Measurements from ENCODE around the gene KY. TPM values are rescaled to one million over a fixed set of nuclear protein-coding genes. Genes with fewer than 3 reads are reported as not detected.

KY gene
- polyA plus RNA-seq, 4 donors: 0.74 to 1.8 (median 1.5) TPM

DNA sequence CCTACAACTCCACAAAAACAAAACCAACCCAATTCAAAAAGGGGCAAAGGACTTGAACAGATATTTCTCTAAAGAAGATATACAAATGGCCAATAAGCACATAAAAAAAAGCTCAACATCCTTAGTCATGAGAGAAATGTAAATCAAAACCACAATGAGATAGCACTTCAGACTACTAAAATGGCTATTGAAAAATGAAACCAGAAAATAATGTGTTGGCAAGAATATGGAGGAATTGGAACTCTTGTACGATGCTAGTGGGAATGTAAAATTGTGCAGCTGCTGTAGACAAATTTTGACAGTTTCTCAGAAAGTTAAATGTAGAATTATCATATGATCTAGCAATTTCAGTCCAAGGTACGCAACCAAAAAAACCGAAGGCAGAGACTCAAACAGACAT lies 29.0 kb downstream of the KY start:
- DNase-seq (ENCODE audit: low read depth in 4 of 4, low spot score in 3 of 4): no peak

DNA sequence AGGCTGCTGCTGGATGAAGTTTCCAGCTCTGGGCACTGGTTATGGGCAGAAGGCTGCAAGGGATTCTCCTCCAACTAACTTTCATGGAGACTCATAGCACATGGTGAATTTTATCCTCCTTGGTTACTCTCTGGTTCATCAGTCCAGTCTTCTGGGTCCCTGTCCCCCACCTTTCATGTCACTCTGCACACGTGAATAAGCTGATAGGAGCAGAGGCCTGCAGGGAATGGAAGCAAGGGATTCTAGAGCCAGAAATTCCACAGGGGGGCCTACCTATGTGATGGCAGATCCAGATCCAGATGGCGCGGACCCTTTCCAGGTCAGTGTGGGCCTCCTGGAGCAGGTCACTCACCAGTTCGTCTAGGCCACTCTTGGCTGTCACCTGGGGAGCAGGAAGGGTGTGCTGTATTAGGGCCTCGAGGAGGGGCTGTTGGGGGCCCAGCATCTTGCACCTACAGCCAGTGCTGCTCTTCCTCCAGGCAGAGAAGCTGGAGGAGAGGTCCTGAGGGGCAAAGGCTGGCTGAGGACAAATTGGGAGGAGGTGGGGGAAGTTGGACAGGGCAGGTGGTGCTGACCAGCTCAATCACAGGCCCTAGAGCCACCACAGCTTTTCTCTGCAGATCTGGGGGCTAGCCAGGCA lies 30.2 kb downstream of the KY start:
- no peak for DNase-seq (ENCODE audit: low read depth in 4 of 4, low spot score in 3 of 4)

DNA sequence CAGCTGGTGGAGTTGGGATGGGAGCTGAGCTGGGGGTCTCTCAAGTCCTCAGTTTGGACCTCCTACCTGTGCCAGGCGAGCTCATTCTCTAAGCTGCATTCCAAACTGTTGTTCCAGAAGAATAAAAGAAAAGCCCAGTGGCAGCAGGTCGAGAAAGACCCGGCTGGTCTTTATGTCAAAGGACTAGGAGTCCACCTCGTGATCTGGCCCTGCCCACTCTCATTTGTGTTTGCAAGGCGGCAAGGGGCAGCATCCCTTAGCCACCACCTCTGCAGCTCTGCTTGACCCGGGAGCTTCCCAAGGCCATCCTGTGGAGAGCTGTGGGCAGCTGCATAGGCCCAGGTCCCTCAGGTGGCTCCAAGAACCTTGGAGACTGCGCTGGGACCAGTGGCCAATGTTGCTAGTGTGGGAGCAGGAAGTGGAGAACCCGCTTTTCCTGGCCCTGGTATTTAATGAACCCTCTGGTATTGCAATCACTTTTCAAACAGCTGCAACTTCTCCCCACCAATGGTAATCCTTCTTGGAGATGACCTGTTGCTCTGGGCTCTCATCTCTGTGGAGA lies 30.9 kb downstream of the KY start:
- no peak for DNase-seq (ENCODE audit: low read depth in 4 of 4, low spot score in 3 of 4)

DNA sequence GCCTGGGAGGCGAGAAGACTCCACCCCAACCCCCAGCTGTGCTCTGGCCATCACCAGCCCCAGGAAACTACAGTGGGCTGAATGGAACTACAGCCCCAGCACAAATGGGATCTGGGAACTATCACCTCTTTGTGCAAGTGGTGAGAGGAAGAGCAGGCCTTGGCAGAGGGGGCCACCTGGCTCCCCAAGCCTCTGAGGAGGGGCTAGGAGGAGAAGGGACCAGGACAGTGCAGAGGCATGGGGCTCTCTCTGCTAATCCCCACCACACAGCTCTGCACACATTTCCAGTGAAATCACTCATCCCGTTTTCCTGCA lies 31.6 kb downstream of the KY start:
- no peak for DNase-seq (ENCODE audit: low read depth in 4 of 4, low spot score in 3 of 4)

DNA sequence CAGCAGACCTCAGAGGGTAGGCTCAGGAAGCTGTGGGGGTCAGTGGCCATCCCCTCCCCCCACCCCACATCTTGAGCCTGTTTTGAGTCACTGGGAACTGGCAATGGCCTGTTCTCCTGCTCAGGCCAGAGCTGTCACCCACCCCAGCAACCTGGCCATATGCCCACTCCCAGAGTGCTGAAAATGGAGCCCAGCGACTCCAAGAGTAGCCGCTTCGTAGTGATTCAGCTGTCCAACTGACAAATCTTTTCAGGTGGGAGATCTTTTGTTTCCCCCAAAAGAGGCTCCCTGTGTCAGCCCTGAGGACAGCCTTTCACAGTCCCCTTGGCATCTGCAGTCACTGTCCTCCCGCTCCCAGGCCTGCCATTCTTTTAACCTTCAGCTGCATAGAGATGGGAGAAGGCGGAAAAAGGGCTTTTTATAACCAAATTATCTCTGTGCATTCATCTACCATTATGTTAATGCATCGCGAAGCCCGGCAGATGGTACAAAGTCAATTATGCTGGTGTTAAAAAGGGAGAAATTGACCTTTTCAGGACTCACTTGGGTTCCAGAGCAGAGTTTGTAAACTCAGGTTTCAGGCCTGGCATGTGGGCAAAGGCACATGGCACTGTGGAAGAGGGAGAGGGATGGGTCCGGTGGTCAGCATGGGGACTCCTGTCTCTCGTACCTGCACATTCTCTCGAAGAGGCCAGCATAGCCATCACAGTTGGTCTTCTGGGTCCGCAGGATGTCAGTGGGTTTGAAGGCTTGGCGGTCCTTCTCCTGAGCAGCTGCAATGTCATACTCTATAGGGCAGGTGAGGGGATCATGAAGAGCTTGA lies 32.1 kb downstream of the KY start:
- no peak for DNase-seq (ENCODE audit: low read depth in 4 of 4, low spot score in 3 of 4)

DNA sequence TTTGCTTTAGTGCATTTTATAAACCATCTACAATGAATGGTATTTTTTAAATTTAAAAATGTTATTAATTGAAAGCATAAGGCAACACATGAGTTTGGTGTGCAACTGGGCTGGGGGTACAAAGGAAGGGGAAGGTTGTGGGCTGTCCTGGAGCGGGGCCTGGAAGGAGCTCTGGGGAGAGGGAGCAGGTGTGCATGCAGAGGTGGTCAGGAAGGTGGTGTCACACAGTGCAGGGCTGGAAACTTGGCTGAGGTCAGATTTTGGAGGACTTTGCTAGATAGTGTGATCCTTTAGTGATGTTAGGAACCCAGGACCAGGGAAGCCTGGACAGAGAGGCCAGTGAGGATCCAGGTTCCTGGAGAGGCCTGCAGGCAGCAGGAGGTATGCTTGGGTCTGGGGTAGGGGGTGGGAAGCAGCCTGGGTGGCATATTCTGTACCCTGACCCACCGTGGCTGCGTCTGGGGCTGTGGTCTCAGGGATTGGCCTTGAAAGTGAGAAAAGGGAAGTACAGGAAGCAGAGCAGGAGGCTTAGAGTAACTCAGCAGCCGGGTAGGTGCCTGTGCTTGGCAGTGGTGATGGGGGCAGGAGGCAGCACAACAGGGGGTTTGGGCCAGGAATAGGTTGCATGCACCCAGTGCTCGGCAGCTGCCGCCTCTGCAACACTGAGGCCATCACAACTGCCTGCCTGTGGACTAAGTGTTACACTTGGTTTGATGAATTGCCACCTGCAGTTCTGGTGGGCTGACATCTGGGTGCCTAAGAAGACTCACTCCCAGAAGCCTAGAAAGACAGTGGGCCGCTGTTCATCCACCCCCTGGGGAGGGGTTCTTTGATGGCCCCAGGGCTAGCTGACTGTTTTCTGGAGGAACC lies 33.0 kb downstream of the KY start:
- no peak for DNase-seq (ENCODE audit: low read depth in 4 of 4, low spot score in 3 of 4)

DNA sequence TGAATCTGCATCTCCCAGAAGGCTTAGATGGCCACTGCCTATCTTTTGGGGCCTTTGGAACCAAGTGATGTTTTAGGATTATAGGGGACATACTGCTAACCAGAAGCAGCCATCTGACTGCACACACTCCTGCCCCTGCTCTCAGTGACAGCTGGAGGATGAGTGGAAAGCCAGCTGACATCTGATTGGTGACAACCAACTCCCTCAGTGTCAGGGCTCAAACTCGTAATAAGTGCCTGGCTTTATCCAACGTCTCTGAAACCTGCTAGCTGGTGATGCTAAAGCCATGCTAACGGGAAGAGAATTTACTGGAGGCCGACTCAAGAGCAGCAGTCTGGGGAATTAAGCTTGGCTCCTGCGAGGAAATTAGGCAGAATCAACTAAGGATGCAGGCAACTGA lies 35.1 kb downstream of the KY start:
- DNase-seq (ENCODE audit: low read depth in 4 of 4, low spot score in 3 of 4): no peak

DNA sequence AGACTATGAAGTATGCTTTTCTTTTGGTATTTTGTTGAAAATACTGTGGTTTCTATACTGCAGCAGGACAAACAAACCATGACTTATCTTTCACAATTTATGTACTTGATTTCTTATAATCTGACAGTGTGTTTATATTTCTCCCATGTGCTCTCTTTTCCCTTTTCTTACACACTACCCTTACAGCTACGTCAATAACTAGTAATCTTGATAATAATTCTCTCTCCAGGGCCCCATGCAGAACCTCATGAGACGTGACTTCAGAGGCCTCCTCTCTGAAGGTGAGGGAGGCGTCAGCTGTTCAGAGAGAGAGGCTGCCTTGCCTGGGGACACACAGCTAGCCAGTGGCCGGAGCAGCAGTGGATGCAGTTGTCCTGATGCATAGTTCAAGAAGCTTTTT lies 35.9 kb downstream of the KY start:
- no peak for DNase-seq (ENCODE audit: low read depth in 4 of 4, low spot score in 3 of 4)

DNA sequence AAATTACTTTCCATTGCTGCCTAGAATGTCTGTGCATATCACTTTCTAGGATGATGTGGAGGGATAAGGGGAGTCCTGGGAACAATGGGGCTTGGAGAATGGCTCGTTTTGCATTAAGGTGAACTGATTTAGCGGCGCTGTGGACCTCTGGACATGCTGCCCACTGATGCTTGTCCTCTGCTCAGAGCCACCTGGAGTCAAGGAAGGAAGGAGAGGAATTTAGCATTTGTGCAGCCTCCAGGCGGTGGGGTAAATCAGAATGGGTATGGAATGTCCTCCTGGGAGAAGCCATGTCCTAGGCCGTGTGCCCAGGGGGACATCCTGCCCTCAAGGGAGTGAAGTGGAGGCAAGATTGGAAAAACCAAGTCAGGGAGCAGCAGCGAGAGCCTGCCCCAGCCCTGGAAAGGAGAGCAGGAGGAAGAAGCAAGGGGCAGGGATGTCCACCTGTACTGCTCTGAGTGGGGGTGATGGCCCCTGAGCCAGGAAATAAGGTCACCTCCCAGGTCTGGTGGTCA lies 37.8 kb downstream of the KY start:
- no peak for DNase-seq (ENCODE audit: low read depth in 4 of 4, low spot score in 3 of 4)

DNA sequence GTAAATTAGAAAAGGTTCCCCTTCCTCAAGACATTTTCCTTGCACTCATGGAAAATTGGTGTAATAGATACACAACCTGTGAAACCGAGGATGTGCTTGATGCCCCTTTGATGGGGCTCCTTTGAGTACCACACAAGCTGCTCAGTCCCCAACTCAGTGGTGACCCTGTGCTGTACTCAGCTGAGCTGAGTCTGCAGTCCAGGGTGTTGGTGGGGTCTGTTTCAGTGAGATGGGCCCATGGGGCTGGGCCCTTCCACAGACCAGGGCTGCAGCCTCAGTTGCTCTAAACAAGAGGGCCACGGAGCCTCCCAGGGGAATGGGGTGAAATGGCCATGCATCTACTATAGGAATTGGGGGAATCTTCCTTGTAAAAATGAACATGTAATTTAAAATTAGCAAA lies 39.3 kb downstream of the KY start:
- no peak for DNase-seq (ENCODE audit: low read depth in 4 of 4, low spot score in 3 of 4)

DNA sequence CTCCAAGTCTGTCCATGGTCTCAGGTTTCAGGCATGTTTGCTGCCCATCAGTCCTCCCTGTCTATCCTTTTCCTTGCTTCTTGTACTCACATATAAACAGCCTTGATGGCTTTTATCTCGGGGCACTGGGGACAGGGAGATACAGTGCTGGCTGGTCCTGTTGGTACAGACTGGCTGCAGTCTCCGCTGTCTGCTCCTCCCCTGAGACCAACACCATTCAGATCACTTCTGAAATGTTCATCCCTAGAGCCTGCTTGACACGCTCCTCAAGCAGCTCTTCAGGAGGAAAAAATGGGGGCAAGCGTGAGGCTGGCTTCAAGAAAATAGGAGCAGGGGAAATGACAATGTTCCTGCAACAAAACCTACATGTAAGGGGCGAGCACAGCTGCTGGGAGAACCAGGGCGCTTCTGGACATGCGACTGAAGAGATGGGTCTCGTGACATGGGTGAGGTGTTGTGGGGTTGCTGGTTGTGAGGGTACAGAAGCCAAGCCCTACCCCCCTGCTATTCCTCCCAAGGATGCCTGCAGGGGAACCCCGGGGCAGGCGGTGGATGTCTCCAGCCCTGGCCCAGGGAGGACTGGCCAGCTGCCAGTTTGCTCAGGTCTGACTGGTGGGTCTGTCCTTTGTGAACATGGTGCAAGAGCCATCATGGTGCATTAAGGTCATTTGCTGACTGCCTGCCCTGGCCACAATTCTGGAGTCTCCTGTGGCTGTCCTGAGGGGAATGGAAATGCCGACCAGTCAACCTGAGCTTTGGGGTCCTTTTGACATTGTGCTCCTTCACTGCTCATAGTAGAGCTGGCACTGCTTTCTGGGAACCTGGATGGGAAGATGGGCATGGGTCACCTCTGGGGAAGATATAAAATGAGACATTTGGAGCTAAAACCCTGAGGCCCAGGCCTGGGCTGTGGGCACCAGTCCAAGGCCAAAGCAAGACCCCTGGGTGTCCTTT lies 40.1 kb downstream of the KY start:
- no peak for DNase-seq (ENCODE audit: low read depth in 4 of 4, low spot score in 3 of 4)

DNA sequence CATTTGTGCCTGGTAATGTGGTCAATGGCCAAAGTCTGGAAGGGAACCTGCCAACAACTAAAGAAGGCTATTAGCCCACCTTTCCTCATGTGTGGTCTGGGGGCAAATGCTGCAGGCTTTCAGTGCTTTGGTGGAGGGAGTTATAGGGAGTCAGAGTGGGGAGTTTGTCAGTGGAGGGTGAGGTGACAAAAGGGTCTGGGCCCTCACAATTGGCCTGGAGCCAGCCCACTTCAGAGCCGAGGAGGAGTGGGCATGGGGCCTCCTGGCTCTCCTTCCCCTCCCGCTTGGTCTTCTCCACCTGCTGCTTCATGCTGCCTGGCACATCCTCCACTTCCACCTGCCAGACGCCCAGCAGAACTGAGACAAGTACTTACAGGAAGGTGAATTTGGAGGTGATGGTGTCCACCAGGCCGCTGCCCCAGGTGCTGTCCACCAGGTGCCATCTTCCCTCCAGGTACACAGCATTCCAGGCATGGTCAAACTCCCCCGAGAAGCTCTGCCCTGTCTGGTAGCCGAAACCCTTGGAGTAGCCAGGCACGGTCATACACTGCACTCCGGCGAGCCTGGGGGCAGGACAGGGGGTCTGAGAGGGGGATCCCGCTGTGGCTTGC lies 40.9 kb downstream of the KY start:
- DNase-seq (ENCODE audit: low read depth in 4 of 4, low spot score in 3 of 4): no peak

DNA sequence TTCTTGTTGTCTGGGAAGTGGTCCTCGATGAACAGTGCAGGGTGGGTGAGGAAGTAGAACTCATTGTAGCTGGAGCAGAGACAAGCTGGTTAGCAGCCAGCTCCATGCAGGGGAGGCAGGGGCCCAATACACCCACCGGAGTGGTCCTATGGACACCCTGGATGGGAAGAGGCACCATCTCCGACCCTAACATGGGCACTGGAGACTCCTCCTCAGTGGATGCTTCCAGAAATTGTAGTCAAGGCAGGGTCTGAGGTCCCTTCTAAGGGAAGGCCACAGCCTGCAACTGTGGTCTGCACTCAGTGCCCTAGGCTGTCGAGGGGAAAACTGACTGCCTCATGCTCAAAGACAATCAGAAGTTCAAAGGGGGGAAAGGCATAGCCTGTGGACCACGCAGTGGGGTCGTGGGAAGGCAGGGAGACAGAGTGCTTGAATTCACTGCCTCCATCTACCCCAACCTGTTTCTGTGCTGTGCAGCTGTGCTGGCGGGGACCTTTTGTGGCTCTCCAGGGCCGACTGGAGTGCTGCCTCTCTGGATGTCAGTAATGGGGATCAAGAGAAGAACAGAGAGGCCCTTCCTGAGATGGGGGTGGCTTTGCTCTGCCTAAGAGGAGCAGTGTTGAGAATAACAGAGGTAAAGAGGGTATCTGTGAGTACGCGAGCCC lies 41.9 kb downstream of the KY start:
- no peak for DNase-seq (ENCODE audit: low read depth in 4 of 4, low spot score in 3 of 4)

DNA sequence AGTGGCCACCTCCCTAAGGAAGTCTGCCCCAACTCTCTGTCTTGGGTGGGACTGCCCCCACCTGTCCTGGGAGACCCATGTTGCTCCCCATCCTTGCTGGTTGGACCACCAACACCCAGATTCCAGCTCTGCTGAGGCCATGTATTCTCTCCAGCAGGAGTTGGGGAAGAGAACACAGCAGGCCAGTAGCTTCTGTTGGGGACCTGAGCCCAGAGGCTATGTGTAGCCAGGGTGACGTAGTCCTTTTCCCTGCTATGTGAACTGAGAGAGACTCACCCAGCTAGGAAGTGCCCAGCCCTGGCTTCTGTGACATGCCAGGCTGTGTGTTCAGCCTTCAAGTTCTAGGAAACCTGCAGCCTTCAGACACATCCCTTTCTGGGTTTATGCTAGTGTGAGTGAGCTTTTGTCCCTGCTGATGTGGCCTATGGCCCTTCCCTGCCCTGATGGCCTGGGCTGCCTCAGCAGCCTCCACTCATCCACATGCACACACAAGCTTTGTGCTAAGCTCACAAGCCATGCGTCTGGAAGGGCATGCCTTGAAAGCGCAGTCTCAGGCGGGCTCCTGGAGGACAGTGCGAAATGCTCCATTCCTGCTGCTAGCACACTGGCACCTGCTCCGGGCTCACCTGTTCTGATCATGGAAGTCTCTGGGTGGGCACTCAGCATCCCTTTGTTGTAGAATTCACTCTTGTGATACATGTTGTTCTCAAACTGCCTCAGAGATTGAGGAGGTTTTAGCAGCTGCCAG lies 42.6 kb downstream of the KY start:
- DNase-seq (ENCODE audit: low read depth in 4 of 4, low spot score in 3 of 4): no peak

DNA sequence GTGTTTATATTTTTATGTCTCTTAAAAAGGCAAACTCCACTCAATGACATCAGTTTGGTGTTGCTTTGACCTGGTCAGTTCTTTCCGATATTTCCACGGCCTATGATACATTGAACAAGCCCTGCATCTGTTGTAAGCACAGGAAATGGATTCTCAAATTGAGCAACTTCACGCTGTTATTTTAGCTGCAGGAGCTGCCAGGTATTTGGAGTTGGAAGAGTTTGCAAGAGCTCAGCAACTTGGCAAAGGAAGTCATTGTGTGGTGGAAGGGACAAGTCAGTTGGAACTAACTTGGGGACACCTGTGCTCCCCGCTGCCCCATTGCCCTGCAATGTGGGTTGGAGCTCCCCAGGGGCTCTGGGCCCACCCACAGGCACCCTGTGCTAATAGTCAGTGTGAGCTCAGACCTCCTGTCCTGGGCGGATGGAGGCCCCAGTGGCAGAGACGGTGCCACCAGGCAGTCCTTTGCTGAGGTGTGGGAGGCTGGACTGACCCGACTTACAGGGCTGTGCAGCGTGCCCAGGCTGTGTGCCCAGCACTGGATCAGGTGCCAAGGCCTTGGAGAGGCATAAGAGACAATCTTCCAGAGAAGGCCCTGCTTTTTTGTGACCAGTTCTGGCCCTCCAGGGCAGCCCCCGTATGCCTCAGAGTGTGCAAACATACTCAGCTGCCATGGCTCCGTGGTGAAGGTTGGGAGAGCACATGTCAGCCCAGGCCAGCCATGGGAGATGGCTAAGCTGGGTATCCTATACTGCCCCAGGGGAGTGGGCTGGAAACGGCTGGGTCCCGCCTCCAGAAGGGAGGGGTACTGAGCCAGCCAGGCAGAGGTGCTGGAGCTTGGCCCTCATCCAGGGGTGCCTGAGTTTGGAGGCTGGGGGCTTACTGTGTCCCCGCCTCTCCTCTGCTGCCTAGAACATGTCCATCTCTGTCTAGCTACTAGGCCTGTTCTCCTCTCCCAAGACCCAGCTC lies 43.5 kb downstream of the KY start:
- DNase-seq (ENCODE audit: low read depth in 4 of 4, low spot score in 3 of 4): no peak

DNA sequence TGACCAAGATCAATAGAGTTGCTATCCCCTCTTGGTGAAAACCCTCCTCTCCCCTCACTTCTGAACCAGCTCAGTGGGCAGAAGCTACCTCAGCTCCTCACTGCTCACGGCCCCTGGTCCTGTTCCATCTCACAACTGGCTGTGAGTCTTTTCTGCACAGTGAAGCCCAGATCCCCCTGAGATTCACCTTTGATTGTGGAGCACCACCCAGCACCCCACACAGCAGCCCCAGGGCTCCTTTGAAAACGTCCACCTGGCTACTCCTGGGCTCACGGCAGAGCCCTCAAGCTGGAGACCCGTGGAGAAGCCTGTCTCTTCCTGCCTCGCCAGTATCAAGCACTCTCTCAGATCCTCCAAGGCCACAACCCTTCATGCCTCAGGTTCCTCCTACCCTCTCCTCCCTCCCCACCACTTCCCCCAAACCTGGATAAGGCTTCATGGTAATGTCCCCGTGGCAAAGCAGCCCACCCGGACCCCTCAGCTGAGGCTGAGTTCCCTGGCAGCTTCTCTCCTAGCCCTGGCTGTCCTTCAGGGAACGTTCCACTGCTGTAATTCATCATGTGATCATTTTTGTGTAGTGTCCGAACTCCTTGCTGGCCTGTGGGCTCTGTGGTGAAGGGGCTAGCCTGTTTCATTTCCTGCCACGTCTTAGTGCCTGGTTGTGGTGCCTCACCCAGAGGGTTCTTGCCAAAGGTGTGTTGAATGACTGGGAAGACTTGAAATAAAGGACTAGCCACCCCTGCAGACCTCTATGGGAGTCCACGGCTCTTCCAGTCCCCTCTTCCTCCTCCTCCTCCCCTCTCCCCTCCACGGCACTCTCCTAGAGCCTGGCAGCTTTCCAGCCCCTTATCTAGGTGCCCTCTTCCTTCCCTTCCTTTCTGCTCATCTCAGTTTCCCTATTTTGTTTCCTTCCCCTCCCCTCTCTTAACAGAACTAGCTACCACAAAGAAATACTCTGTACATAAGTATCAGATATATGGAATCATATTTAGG lies 44.5 kb downstream of the KY start:
- no peak for DNase-seq (ENCODE audit: low read depth in 4 of 4, low spot score in 3 of 4)

Data from right renal pelvis (tissue), 4 donors.